K562 (cell line): ENCODE results near the gene USP11. TPM values are rescaled to one million over a fixed set of nuclear protein-coding genes. Genes with fewer than 3 reads are reported as not detected.

ENCODE experiments used
- ATAC-seq: fragments of 200-7000 bp; cut with Tn5 transposase; 3 replicates; pipeline ENCODE4 v1.9.1; 2020; ENCODE audit warnings: moderate library complexity
- BruUV-seq: library from RNA; stranded (reverse); fragments of 400-500 nt; replicated peaks from 2 replicates; lab custom pipeline; 2021; lab: Mats Ljungman, UMichigan
- CTCF ChIA-PET: fragments of 300-600 bp; formaldehyde crosslinking; extraction: SDS; loops from one replicate; lab custom pipeline; 2021; ENCODE audit warnings: low intra/inter-chr PET ratio; lab: Yijun Ruan, JAX
- POLR2A ChIA-PET: fragments of 300-600, 350-650 bp; sonication (Branson Sonifier 250); formaldehyde crosslinking; extraction: SDS; loops from one replicate; lab custom pipeline; 2021; ENCODE audit warnings: antibody characterized with exemption, inconsistent platforms; lab: Yijun Ruan, JAX
- DNase-seq, 4 experiments: peaks; one replicate each; pipeline versions ENCODE4 v3.0.0 to v3.0.0-alpha.2; 2011 to 2018; ENCODE audit warnings: low spot score in 3 of 4, mixed read lengths in 3 of 4; ENCODE audit errors: extremely low read depth in 1 of 4
- FAIRE-seq: peaks from 2 replicates; lab custom pipeline; 2011; peaks lifted over from hg19 to GRCh38; lab: Jason Lieb, UNC
- H2AFZ ChIP-seq: 2 replicates; pipeline ENCODE4 v1.6.0; 2011; ENCODE audit warnings: low read depth, low read length, control low read depth, inconsistent platforms
- H3K27ac ChIP-seq: fragments of 200-600 bp; 3 replicates; pipeline ENCODE4 v1.8.0; 2011; ENCODE audit warnings: low read depth, mild to moderate bottlenecking, control low read depth, inconsistent platforms, low read length, moderate library complexity, mixed read lengths; ENCODE audit errors: extremely low read depth
- H3K27me3 ChIP-seq, 2 experiments: fragments of 300-600 bp in 1 of 2; 2 replicates in 1 of 2; 3 replicates in 1 of 2; pipeline versions ENCODE4 v1.6.0 to v1.8.0; 2011; ENCODE audit warnings: inconsistent platforms in 2 of 2, low read length in 2 of 2, mild to moderate bottlenecking in 1 of 2, mixed read lengths in 1 of 2, moderate library complexity in 1 of 2; ENCODE audit not compliant: control insufficient read depth in 2 of 2, insufficient read depth in 2 of 2
- H3K36me3 ChIP-seq: fragments of 300-600 bp; 3 replicates; pipeline ENCODE4 v1.8.0; 2011; ENCODE audit warnings: mild to moderate bottlenecking, low read length, inconsistent platforms; ENCODE audit not compliant: control insufficient read depth, insufficient read depth
- H3K4me1 ChIP-seq, 2 experiments: fragments of 200-600 bp in 1 of 2; replicated peaks in 1 of 2; 2 replicates in 1 of 2; 3 replicates in 1 of 2; pipeline versions ENCODE4 v1.5.1 to v1.8.0; 2011; ENCODE audit warnings: inconsistent platforms in 2 of 2, low read length in 2 of 2, mild to moderate bottlenecking in 1 of 2, mixed read lengths in 1 of 2, moderate library complexity in 1 of 2; ENCODE audit not compliant: control insufficient read depth in 2 of 2, insufficient read depth in 2 of 2
- H3K4me2 ChIP-seq: 2 replicates; pipeline ENCODE4 v1.6.1; 2011; ENCODE audit warnings: low read length, control low read depth, inconsistent platforms, mixed read lengths; ENCODE audit not compliant: insufficient read depth
- H3K4me3 ChIP-seq: fragments of 200-600 bp; sonication (generic), shearing (Covaris generic); 2 replicates; pipeline ENCODE4 v1.5.1; 2016; ENCODE audit warnings: control low read depth, inconsistent platforms
- H3K79me2 ChIP-seq: fragments of 200-600 bp; 3 replicates; pipeline ENCODE4 v1.8.0; 2011; ENCODE audit warnings: low read length, inconsistent platforms; ENCODE audit not compliant: control insufficient read depth, insufficient read depth
- H3K9ac ChIP-seq, 2 experiments: 2 replicates each; pipeline versions ENCODE4 v1.6.0 to v1.6.1; 2011; ENCODE audit warnings: low read depth in 2 of 2, low read length in 2 of 2, control low read depth in 1 of 2, inconsistent platforms in 1 of 2, mild to moderate bottlenecking in 1 of 2, mixed read lengths in 1 of 2; ENCODE audit not compliant: insufficient read depth in 1 of 2
- H3K9me1 ChIP-seq: one replicate; pipeline ENCODE4 v1.6.0; 2011; ENCODE audit warnings: inconsistent platforms, mild to moderate bottlenecking, low read length, moderate library complexity; ENCODE audit not compliant: control insufficient read depth, insufficient read depth
- H3K9me3 ChIP-seq: replicated peaks from 2 replicates; pipeline ENCODE4 v1.5.1; 2011; ENCODE audit warnings: low read depth, low read length, inconsistent platforms; ENCODE audit not compliant: control insufficient read depth, insufficient read depth
- H4K20me1 ChIP-seq: replicated peaks from 2 replicates; pipeline ENCODE4 v1.6.1; 2011; ENCODE audit warnings: low read length, inconsistent platforms, mixed read lengths; ENCODE audit not compliant: control insufficient read depth, insufficient read depth
- KDM2B ChIP-seq: fragments of 250-450 bp; sonication (Bioruptor Pico); IDR thresholded peaks from 2 replicates; pipeline ENCODE4 v1.8.0; 2021; ENCODE audit warnings: mild to moderate bottlenecking, moderate library complexity
- PTRF ChIP-seq: fragments of 450-650 bp; IDR thresholded peaks from 2 replicates; pipeline ENCODE4 v1.6.1; 2016; ENCODE audit warnings: mild to moderate bottlenecking, missing genetic modification characterization, missing compliant biosample characterization
- WGBS: fragments of 100-300 bp; shearing (Covaris generic); methylation state at CpG from one replicate; pipeline ENCODE4 v1.1.6; 2016; ENCODE audit warnings: low coverage, mixed read lengths; ENCODE audit not compliant: insufficient coverage; ENCODE audit errors: missing lambda C conversion rate; 5-methylcytosine and 5-hydroxymethylcytosine counted together
- in situ Hi-C: fragments of 300-500 bp; cut with MboI; formaldehyde crosslinking; loops from 4 replicates; pipeline ENCODE4 v1.15.0; 2018; ENCODE audit warnings: inconsistent platforms, mixed read lengths
- intact Hi-C: fragments of 100-400 bp; cut with micrococcal nuclease; formaldehyde crosslinking; loops from 2 replicates; pipeline ENCODE4 v1.14.2; 2022
- polyA plus RNA-seq, 8 experiments: library from polyadenylated mRNA; depleted of rRNA in 4 of 8; stranded (reverse) in 5 of 8; unstranded in 3 of 8; fragments of >200 nt; fragmentation: Nextera tagmentation in 2 of 8; fragmentation: Illumina TruSeq in 1 of 8; extraction: Ambion mirVana in 2 of 8; extraction: Trizol in 1 of 8; gene quantifications; 2 replicates each; pipeline versions ENCODE4 v1.2.1 to v1.2.3, GENCODE V29; 2011 to 2014; ENCODE audit warnings: inconsistent platforms in 1 of 8, missing spikeins in 1 of 8
- total RNA-seq, 7 experiments: library from RNA; depleted of rRNA in 6 of 7; stranded (reverse); fragments of >200 nt in 6 of 7; fragmentation: Illumina TruSeq in 2 of 7; extraction: Trizol in 2 of 7; gene quantifications; 2 replicates each; pipeline versions ENCODE4 v1.2.1 to v1.2.3, GENCODE V29; 2011 to 2021; ENCODE audit warnings: low replicate concordance in 1 of 7
- TF ChIP-seq, protein P1 (sequence below): fragments of 250-450 bp; sonication (Bioruptor Pico); IDR thresholded peaks from 2 replicates; pipeline ENCODE4 v1.4.0; 2020; ENCODE audit warnings: mild to moderate bottlenecking, moderate library complexity
- TF ChIP-seq, protein P2 (sequence below): fragments of 250-450 bp; sonication (Bioruptor Pico); IDR thresholded peaks from 2 replicates; pipeline ENCODE4 v1.5.0; 2020; ENCODE audit warnings: mild to moderate bottlenecking

Gene USP11
- total and polyA plus RNA-seq, 9 of the 15 experiments (the other 6 are each of a cell fraction or from before 2014, with no cell fraction given): 2.5 to 29.0 (median 11.7) TPM

DNA sequence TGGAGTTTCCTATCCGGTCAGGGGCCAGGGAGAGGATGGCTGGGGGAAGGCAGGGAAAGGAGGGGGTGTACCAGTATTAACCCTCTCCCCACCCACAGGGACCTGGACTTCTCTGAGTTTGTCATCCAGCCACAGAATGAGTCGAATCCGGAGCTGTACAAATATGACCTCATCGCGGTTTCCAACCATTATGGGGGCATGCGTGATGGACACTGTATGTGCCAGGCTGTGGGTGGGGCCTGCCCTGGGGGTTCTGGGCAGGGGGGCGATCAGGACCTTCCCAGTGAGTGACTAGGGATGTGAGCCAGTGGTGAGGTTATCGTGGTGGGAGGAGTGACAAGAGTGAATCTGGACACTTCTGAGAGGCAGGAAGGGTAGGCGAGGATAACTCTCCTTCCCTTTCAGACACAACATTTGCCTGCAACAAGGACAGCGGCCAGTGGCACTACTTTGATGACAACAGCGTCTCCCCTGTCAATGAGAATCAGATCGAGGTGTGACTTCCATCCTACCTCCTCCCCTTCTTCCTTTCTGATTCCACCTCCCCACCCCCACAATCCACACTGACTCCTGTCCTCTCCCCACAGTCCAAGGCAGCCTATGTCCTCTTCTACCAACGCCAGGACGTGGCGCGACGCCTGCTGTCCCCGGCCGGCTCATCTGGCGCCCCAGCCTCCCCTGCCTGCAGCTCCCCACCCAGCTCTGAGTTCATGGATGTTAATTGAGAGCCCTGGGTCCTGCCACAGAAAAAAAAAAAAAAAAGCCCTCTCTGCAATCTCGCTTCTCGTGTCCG, 14.6 kb downstream of the USP11 start (continued):
- TF ChIP-seq, protein P1, sequence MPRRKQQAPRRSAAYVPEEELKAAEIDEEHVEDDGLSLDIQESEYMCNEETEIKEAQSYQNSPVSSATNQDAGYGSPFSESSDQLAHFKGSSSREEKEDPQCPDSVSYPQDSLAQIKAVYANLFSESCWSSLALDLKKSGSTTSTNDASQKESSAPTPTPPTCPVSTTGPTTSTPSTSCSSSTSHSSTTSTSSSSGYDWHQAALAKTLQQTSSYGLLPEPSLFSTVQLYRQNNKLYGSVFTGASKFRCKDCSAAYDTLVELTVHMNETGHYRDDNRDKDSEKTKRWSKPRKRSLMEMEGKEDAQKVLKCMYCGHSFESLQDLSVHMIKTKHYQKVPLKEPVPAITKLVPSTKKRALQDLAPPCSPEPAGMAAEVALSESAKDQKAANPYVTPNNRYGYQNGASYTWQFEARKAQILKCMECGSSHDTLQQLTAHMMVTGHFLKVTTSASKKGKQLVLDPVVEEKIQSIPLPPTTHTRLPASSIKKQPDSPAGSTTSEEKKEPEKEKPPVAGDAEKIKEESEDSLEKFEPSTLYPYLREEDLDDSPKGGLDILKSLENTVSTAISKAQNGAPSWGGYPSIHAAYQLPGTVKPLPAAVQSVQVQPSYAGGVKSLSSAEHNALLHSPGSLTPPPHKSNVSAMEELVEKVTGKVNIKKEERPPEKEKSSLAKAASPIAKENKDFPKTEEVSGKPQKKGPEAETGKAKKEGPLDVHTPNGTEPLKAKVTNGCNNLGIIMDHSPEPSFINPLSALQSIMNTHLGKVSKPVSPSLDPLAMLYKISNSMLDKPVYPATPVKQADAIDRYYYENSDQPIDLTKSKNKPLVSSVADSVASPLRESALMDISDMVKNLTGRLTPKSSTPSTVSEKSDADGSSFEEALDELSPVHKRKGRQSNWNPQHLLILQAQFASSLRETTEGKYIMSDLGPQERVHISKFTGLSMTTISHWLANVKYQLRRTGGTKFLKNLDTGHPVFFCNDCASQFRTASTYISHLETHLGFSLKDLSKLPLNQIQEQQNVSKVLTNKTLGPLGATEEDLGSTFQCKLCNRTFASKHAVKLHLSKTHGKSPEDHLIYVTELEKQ: no peak
- TF ChIP-seq KDM2B (CRISPR knock-in tag): no peak
- TF ChIP-seq, protein P2, sequence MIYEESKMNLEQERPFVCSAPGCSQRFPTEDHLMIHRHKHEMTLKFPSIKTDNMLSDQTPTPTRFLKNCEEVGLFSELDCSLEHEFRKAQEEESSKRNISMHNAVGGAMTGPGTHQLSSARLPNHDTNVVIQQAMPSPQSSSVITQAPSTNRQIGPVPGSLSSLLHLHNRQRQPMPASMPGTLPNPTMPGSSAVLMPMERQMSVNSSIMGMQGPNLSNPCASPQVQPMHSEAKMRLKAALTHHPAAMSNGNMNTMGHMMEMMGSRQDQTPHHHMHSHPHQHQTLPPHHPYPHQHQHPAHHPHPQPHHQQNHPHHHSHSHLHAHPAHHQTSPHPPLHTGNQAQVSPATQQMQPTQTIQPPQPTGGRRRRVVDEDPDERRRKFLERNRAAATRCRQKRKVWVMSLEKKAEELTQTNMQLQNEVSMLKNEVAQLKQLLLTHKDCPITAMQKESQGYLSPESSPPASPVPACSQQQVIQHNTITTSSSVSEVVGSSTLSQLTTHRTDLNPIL (CRISPR knock-in tag): no peak
- TF ChIP-seq, all 486 proteins: peak for 0

DNA sequence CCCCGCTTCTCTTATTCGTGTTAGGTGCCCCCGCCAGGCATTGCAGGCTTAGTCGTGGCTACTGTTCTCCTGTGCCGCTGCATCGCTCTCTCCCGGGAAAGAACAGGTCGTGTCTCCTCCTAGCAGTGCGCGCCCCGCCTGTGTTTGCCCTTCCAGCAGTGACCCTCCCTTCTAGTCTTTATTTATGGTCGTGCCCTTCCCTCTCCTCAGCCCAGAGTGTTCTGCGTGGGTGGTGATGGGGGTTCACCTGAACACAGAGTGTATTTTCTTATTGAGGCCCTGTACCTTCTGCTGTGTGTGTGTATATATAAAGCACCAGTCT, 15.2 kb downstream of the USP11 start:
- H3K27ac ChIP-seq: no peak overlapping the region
- WGBS: 56% methylated on average over 10 of the region's 13 CpGs
- no peaks in the 10 kb centered on the region for H3K27me3 ChIP-seq
- POLR2A ChIA-PET: interaction anchor here (0.6 kb wide), 1 partner anchor 916 kb away, joined by 4 read pairs; no protein-coding TSS in a partner anchor
- no peak overlapping the region for H3K9ac ChIP-seq
- no peak for DNase-seq
- CTCF ChIA-PET: no interaction called here
- intact Hi-C loops: no loop called here
- in situ Hi-C loops: no loop called here
- no peaks in the 10 kb centered on the region for H4K20me1 ChIP-seq
- H3K9me1 ChIP-seq: no peaks in the 10 kb centered on the region
- H3K79me2 ChIP-seq: no peaks in the 10 kb centered on the region
- FAIRE-seq: no peak
- TF ChIP-seq PTRF: no peak
- H3K4me2 ChIP-seq: no peak overlapping the region
- ATAC-seq: no peak
- H3K9me3 ChIP-seq: no peaks in the 10 kb centered on the region
- no peak overlapping the region for H3K4me3 ChIP-seq
- no peak overlapping the region for H2AFZ ChIP-seq
- no TSS peak for BruUV-seq
- no peaks in the 10 kb centered on the region for H3K36me3 ChIP-seq
- H3K4me1 ChIP-seq: no peaks in the 10 kb centered on the region; a peak in 1 of 5 replicates
